SU-DHL-6 (cell line): Measurements from ENCODE around the gene RBM19.

Experiments
- H2AFZ ChIP-seq: fragments of 200-600 bp; sonication (generic); 2 replicates; pipeline ENCODE4 v1.6.1; 2014; ENCODE audit warnings: low read depth, mild to moderate bottlenecking, moderate library complexity, mixed read lengths, antibody characterized with exemption, low read length; ENCODE audit not compliant: severe bottlenecking
- H3F3A ChIP-seq: fragments of 200-600 bp; shearing (Covaris generic); 2 replicates; pipeline ENCODE4 v1.6.0; 2016; ENCODE audit warnings: antibody characterized with exemption, mild to moderate bottlenecking; ENCODE audit not compliant: insufficient read depth
- H3K27ac ChIP-seq: fragments of 200-600 bp; sonication (generic); 2 replicates; pipeline ENCODE4 v1.5.1; 2016; ENCODE audit warnings: low read depth, mild to moderate bottlenecking, low read length, moderate library complexity, mixed read lengths
- H3K27me3 ChIP-seq: fragments of 200-600 bp; sonication (generic), shearing (Covaris generic); 2 replicates; pipeline ENCODE4 v1.6.0; 2014; ENCODE audit warnings: mild to moderate bottlenecking, low read length
- H3K36me3 ChIP-seq: fragments of 200-600 bp; sonication (generic); 2 replicates; pipeline ENCODE4 v1.6.1; 2014; ENCODE audit warnings: mild to moderate bottlenecking, low read length, mixed read lengths
- H3K4me2 ChIP-seq: fragments of 300-600, 200-600 bp; shearing (Covaris generic), sonication (generic); 2 replicates; pipeline ENCODE4 v1.6.0; 2014; ENCODE audit warnings: low read length, low read depth, mild to moderate bottlenecking; ENCODE audit not compliant: poor library complexity, severe bottlenecking
- H3K4me3 ChIP-seq: fragments of 200-600 bp; sonication (generic); 2 replicates; pipeline ENCODE4 v1.5.1; 2014; ENCODE audit warnings: antibody characterized with exemption, low read length, mild to moderate bottlenecking, mixed read lengths; ENCODE audit not compliant: insufficient read depth, poor library complexity, severe bottlenecking
- H3K79me2 ChIP-seq: fragments of 200-600 bp; sonication (generic); 2 replicates; pipeline ENCODE4 v1.6.1; 2014; ENCODE audit warnings: mild to moderate bottlenecking, low read length, moderate library complexity; ENCODE audit not compliant: insufficient read depth
- H3K9ac ChIP-seq: fragments of 200-600 bp; sonication (generic); 2 replicates; pipeline ENCODE4 v1.7.0; 2014; ENCODE audit warnings: mild to moderate bottlenecking, low read length
- H3K9me2 ChIP-seq: fragments of 200-600 bp; sonication (generic); replicated peaks from 2 replicates; pipeline ENCODE4 v1.6.1; 2014; ENCODE audit warnings: low read length; ENCODE audit not compliant: insufficient read depth
- H3K9me3 ChIP-seq: fragments of 200-600 bp; sonication (generic); 2 replicates; pipeline ENCODE4 v1.6.1; 2014; ENCODE audit warnings: low read length, mixed read lengths; ENCODE audit not compliant: insufficient read depth
- H4K20me1 ChIP-seq: fragments of 200-600 bp; sonication (generic); 2 replicates; pipeline ENCODE4 v1.6.1; 2014; ENCODE audit warnings: low read depth, mild to moderate bottlenecking, antibody characterized with exemption, low read length, moderate library complexity, mixed read lengths
- EZH2phosphoT487 ChIP-seq: fragments of 200-600 bp; sonication (generic), shearing (Covaris generic); conservative IDR thresholded peaks from 2 replicates; pipeline ENCODE4 v1.6.1; 2018; ENCODE audit warnings: mild to moderate bottlenecking, antibody characterized with exemption, low read length, moderate library complexity, mixed read lengths
- TF ChIP-seq, protein P1 (sequence below): fragments of 200-600 bp; sonication (generic); IDR thresholded peaks from one replicate; pipeline ENCODE4 v1.5.1; 2017; ENCODE audit warnings: antibody characterized with exemption, mild to moderate bottlenecking, low read length, moderate library complexity; ENCODE audit not compliant: insufficient read depth, poor library complexity, severe bottlenecking

Gene RBM19

GRCh38 chr12:113934060-113934814 lies 31.9 kb downstream of the RBM19 start:
- Histone ChIP-seq H3F3A (no peaks in the 10 kb centered on the region), H3K9me3 (no peaks in the 10 kb centered on the region), H3K27ac (no peak overlapping the region), H3K9me2 (no peaks in the 10 kb centered on the region), H4K20me1 (no peaks in the 10 kb centered on the region), H3K36me3 (no peaks in the 10 kb centered on the region), H3K9ac (no peak overlapping the region), H3K4me3 (no peak overlapping the region), H3K27me3 (no peaks in the 10 kb centered on the region), H3K79me2 (no peaks in the 10 kb centered on the region), H2AFZ (no peak overlapping the region), H3K4me2 (no peak overlapping the region)
- TF ChIP-seq, protein P1, sequence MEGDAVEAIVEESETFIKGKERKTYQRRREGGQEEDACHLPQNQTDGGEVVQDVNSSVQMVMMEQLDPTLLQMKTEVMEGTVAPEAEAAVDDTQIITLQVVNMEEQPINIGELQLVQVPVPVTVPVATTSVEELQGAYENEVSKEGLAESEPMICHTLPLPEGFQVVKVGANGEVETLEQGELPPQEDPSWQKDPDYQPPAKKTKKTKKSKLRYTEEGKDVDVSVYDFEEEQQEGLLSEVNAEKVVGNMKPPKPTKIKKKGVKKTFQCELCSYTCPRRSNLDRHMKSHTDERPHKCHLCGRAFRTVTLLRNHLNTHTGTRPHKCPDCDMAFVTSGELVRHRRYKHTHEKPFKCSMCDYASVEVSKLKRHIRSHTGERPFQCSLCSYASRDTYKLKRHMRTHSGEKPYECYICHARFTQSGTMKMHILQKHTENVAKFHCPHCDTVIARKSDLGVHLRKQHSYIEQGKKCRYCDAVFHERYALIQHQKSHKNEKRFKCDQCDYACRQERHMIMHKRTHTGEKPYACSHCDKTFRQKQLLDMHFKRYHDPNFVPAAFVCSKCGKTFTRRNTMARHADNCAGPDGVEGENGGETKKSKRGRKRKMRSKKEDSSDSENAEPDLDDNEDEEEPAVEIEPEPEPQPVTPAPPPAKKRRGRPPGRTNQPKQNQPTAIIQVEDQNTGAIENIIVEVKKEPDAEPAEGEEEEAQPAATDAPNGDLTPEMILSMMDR, result no peak
- no peak for TF ChIP-seq EZH2phosphoT487

GRCh38 chr12:113933201-113933786 lies 32.8 kb downstream of the RBM19 start:
- no peak overlapping the region for H2AFZ ChIP-seq
- TF ChIP-seq, protein P1, result no peak
- TF ChIP-seq EZH2phosphoT487, result no peak
- H3K4me3 ChIP-seq, result no peak overlapping the region
- H3K9me3 ChIP-seq, result no peaks in the 10 kb centered on the region
- H3K27ac ChIP-seq, result no peak overlapping the region
- H3K4me2 ChIP-seq, result no peak overlapping the region
- no peaks in the 10 kb centered on the region for H3K9me2 ChIP-seq
- H3K9ac ChIP-seq, result no peak overlapping the region
- H3F3A ChIP-seq, result no peaks in the 10 kb centered on the region
- no peaks in the 10 kb centered on the region for H3K36me3 ChIP-seq
- no peaks in the 10 kb centered on the region for H3K27me3 ChIP-seq
- H3K79me2 ChIP-seq, result no peaks in the 10 kb centered on the region
- H4K20me1 ChIP-seq, result no peaks in the 10 kb centered on the region

DNA sequence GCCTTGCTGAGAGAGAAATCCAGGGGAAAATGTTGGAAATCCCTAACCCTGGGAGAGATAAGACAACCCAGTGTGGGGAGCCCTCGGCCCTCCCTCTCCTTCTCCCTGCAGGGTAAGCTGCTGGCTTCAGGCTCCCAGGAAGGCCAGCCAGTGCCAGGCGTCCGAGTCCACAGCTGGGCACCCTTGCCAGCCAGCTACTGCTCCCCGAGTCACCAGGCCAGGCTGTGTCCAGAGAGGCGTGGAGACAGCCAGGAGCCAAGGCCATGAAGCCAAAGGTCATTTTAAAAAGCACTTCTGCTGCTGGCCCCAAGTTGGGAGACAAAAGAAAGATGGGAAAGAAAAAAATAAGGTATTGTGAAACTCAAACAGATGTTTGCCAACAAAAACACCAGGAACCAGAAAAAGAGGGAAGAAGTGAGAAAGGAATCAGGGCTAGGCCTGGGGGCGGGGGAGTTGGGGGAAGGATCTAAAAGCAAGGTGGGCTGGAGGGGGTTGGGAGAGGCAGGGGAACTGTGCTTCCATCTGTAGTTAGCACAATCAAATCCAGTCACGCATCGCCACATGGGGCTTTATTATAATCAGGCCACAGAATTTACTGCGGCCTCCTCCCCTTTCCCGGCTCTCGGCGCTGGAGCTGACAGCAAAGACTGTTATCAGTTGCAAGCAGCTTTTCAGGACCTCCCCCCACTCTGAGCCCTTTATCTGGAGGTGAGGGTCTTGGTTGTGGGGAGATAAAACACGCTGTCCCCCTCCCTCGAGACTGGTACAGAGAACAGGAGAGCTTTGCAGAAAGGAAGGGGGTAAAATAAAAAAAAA lies 33.5 kb downstream of the RBM19 start:
- no peaks in the 10 kb centered on the region for H4K20me1 ChIP-seq
- no peak overlapping the region for H3K4me3 ChIP-seq
- H3K36me3 ChIP-seq, result no peaks in the 10 kb centered on the region
- H2AFZ ChIP-seq, result no peak overlapping the region
- H3K27me3 ChIP-seq, result no peaks in the 10 kb centered on the region
- no peaks in the 10 kb centered on the region for H3K9me3 ChIP-seq
- no peak overlapping the region for H3K27ac ChIP-seq
- H3K79me2 ChIP-seq, result no peaks in the 10 kb centered on the region
- H3K9me2 ChIP-seq, result no peaks in the 10 kb centered on the region
- H3K9ac ChIP-seq, result no peak overlapping the region
- H3F3A ChIP-seq, result no peaks in the 10 kb centered on the region
- no peak for TF ChIP-seq EZH2phosphoT487
- TF ChIP-seq, protein P1, result no peak
- no peak overlapping the region for H3K4me2 ChIP-seq
